AG10803 (cell line): ENCODE results near the gene MEGF6.

Experiments
- DNase-seq: peaks from one replicate; pipeline ENCODE4 v3.0.0; 2010; ENCODE audit warnings: low read depth
- H3K4me3 ChIP-seq: 2 replicates; pipeline ENCODE4 v1.5.1; 2011; ENCODE audit warnings: mild to moderate bottlenecking, low read length, control low read depth
- CTCF ChIP-seq: conservative IDR thresholded peaks from 2 replicates; pipeline ENCODE4 v1.5.1; 2011; ENCODE audit warnings: mild to moderate bottlenecking, low read length, control low read depth, inconsistent platforms

MEGF6 gene

GRCh38 chr1:3456964-3457909, 154.1 kb downstream of the MEGF6 start:
- no peak for DNase-seq
- TF ChIP-seq CTCF, result no peak
- no peak overlapping the region for H3K4me3 ChIP-seq

DNA sequence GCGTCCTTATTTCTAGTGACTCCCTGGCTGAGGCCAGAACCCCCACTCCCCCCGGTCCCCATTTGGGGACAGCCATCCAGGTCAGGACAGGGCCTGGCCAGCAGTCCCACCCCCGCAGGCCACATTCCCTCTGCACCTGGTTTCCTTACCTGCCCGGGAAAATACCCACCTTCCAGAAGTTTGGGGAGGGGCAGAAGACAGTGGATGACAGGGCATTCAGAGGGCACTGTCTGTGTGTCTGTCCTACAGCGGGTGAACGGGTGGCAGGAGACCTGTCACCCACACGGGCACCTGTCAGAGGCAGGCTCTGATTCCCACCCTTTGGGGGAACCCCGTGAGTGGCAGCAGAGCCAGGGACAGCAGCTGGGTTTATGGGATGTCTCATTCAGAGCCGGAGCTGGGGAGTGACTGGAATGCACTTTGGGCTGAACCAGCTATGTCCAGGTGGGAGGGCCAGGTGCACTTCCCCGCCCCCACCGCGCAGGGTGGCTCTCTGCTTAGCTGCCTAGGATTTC, 154.8 kb downstream of the MEGF6 start:
- no peak for TF ChIP-seq CTCF
- no peak overlapping the region for H3K4me3 ChIP-seq

GRCh38 chr1:3455670-3456448, 155.4 kb downstream of the MEGF6 start:
- DNase-seq, result no peak
- no peak for TF ChIP-seq CTCF
- H3K4me3 ChIP-seq, result no peak overlapping the region

More for the DNA sequence above, 154.8 kb downstream of the MEGF6 start:
- no peak for DNase-seq

- H3K4me3 ChIP-seq, result no peak overlapping the region
- no peak for TF ChIP-seq CTCF
- DNase-seq, result no peak
Measured at GRCh38 chr1:3454811-3455618, 156.3 kb downstream of the MEGF6 start.

DNA sequence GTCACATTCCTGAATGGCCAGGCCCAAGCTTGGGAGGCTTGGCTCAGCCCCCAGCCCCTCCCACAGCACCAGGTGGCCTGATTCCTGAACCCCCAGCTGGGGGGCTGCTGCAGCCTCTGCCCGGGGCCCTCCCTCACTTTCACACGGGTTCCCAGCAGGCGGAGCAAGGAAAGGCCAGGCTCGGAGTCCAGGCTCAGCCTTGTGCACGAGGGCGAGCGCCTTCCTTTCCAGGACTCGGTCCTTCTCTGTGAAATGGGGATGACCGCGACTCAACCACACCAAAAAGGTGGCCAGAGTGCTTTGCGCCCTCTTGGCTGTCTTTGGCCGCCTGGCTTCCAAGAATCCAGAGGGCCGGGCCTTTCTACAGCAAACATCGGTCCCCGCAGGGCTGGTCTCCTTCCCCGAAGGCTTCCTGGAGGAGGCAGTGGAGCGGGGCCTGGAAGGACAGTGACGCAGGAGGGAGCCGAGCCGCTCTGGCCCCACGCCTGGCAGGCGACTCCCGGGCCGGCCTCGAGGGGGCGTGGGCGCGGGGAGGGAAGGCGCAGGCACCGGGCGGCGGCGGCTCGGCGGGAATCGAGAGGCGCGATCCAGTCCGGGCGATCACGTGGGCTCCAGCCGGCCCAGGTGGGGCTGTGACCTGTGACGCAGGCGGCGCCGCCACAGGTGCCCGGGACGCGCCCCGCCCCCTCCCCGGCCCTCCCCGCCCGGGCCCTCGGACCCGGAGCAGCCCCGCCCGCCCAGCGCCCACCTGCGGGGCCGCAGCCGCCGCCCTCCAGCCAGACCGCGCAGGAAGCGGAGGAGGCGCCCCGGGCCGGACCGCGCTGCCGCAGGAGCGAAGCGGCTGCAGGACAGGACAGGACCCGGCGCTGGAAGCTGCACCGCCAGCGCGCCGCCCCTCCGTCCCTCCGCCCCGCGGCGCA, 157.2 kb downstream of the MEGF6 start, which contains the start of gene ARHGEF16:
TSS of gene ARHGEF16 (plus strand) at position 775 of the 920 bp plus-strand sequence. CDS start 8,420 bp downstream, outside the sequence.
- no peak within 1 kb of the TSS for H3K4me3 ChIP-seq
- TF ChIP-seq CTCF, result 0 out of 2 replicates have a peak, but pooled peaks have one; percentile 6
- no peak for DNase-seq
